DOHH2 (cell line): ENCODE results near the gene EIF5AL1.

Source experiments
- H3F3A ChIP-seq: fragments of 200-600 bp; sonication (generic), shearing (Covaris generic); 2 replicates; pipeline ENCODE4 v1.6.0; 2016; ENCODE audit warnings: antibody characterized with exemption, mild to moderate bottlenecking; ENCODE audit not compliant: control insufficient read depth, insufficient read depth
- H3K27ac ChIP-seq: fragments of 200-600 bp; sonication (generic); 2 replicates; pipeline ENCODE4 v1.5.1; 2014; ENCODE audit warnings: low read depth, mild to moderate bottlenecking, low read length, moderate library complexity
- H3K27me3 ChIP-seq: fragments of 200-600 bp; sonication (generic); 2 replicates; pipeline ENCODE4 v1.6.1; 2014; ENCODE audit warnings: mild to moderate bottlenecking, low read length, mixed read lengths; ENCODE audit not compliant: control insufficient read depth
- H3K36me3 ChIP-seq: fragments of 200-600 bp; sonication (generic); 2 replicates; pipeline ENCODE4 v1.6.1; 2014; ENCODE audit warnings: mild to moderate bottlenecking, low read length, moderate library complexity, mixed read lengths; ENCODE audit not compliant: control insufficient read depth
- H3K4me1 ChIP-seq: fragments of 200-600 bp; sonication (generic); 2 replicates; pipeline ENCODE4 v1.6.1; 2014; ENCODE audit warnings: mild to moderate bottlenecking, low read length, mixed read lengths; ENCODE audit not compliant: control insufficient read depth
- H3K4me2 ChIP-seq: fragments of 200-600 bp; sonication (generic); 2 replicates; pipeline ENCODE4 v1.6.0; 2014; ENCODE audit warnings: mild to moderate bottlenecking, low read length, moderate library complexity
- H3K4me3 ChIP-seq: fragments of 200-600 bp; sonication (generic); 2 replicates; pipeline ENCODE4 v1.5.1; 2014; ENCODE audit warnings: mild to moderate bottlenecking, low read length, mixed read lengths
- H3K79me2 ChIP-seq: fragments of 200-600 bp; sonication (generic); 2 replicates; pipeline ENCODE4 v1.6.1; 2014; ENCODE audit warnings: mild to moderate bottlenecking, low read length, mixed read lengths; ENCODE audit not compliant: control insufficient read depth
- H3K9me2 ChIP-seq: fragments of 200-600 bp; sonication (generic); replicated peaks from 2 replicates; pipeline ENCODE4 v1.6.1; 2014; ENCODE audit warnings: mild to moderate bottlenecking, low read length, mixed read lengths; ENCODE audit not compliant: control insufficient read depth
- H3K9me3 ChIP-seq: fragments of 200-600 bp; sonication (generic); 2 replicates; pipeline ENCODE4 v1.6.1; 2014; ENCODE audit warnings: antibody characterized with exemption, low read length, mixed read lengths; ENCODE audit not compliant: control insufficient read depth, insufficient read depth
- H4K20me1 ChIP-seq: fragments of 200-600 bp; sonication (generic); 2 replicates; pipeline ENCODE4 v1.6.0; 2014; ENCODE audit warnings: low read depth, mild to moderate bottlenecking, antibody characterized with exemption, low read length, moderate library complexity; ENCODE audit not compliant: control insufficient read depth, insufficient read depth
- CTCF ChIP-seq: fragments of 200-600 bp; sonication (generic); IDR thresholded peaks from one replicate; pipeline ENCODE4 v1.5.1; 2014; ENCODE audit warnings: antibody characterized with exemption, mild to moderate bottlenecking, low read depth, low read length; ENCODE audit not compliant: poor library complexity, severe bottlenecking
- EZH2phosphoT487 ChIP-seq: fragments of 200-600 bp; sonication (generic); IDR thresholded peaks from 2 replicates; pipeline ENCODE4 v1.6.1; 2017; ENCODE audit warnings: borderline replicate concordance, mild to moderate bottlenecking, antibody characterized with exemption, low read length, moderate library complexity, mixed read lengths

The EIF5AL1 gene

GRCh38 chr10:79472449-79472848 is 39.9 kb upstream of the EIF5AL1 start:
- Histone ChIP-seq H3F3A (no peaks in the 10 kb centered on the region), H3K4me2 (no peak overlapping the region), H3K9me3 (no peaks in the 10 kb centered on the region), H4K20me1 (no peaks in the 10 kb centered on the region), H3K4me3 (no peak overlapping the region), H3K4me1 (no peaks in the 10 kb centered on the region), H3K36me3 (no peaks in the 10 kb centered on the region), H3K27ac (no peak overlapping the region), H3K27me3 (peaks cover 9% of the 10 kb centered on the region; the same call in 1 of the 2 replicates), H3K9me2 (no peaks in the 10 kb centered on the region), H3K79me2 (no peaks in the 10 kb centered on the region)
- TF ChIP-seq CTCF = no peak
- no peak for TF ChIP-seq EZH2phosphoT487

- H3K79me2 ChIP-seq = no peaks in the 10 kb centered on the region
- no peaks in the 10 kb centered on the region for H3K36me3 ChIP-seq
- H3K27ac ChIP-seq = no peak overlapping the region
- H3K9me3 ChIP-seq = no peaks in the 10 kb centered on the region
- H3F3A ChIP-seq = no peaks in the 10 kb centered on the region
- TF ChIP-seq CTCF (no peak), EZH2phosphoT487 (no peak)
- H3K4me2 ChIP-seq = no peak overlapping the region
- H3K27me3 ChIP-seq = peaks cover 9% of the 10 kb centered on the region; the same call in 1 of the 2 replicates
- H3K4me3 ChIP-seq = no peak overlapping the region
- H3K9me2 ChIP-seq = no peaks in the 10 kb centered on the region
- H4K20me1 ChIP-seq = no peaks in the 10 kb centered on the region
- H3K4me1 ChIP-seq = no peaks in the 10 kb centered on the region
These were observed 39.4 kb upstream of the EIF5AL1 start for GRCh38 chr10:79472951-79473350.

GRCh38 chr10:79473496-79474095 is 38.7 kb upstream of the EIF5AL1 start:
- Histone ChIP-seq H3K4me3 (no peak overlapping the region), H3K4me2 (no peak overlapping the region), H3F3A (no peaks in the 10 kb centered on the region), H4K20me1 (no peaks in the 10 kb centered on the region), H3K4me1 (no peaks in the 10 kb centered on the region), H3K27me3 (peaks cover 9% of the 10 kb centered on the region; the same call in 1 of the 2 replicates), H3K79me2 (no peaks in the 10 kb centered on the region), H3K36me3 (no peaks in the 10 kb centered on the region), H3K9me3 (no peaks in the 10 kb centered on the region), H3K9me2 (no peaks in the 10 kb centered on the region), H3K27ac (no peak overlapping the region)
- TF ChIP-seq CTCF = no peak
- no peak for TF ChIP-seq EZH2phosphoT487
